Mesodermal cell (in vitro differentiated cells): ENCODE measurements around the gene ADCY9.

Experiments
- H3K27ac ChIP-seq: 2 replicates; pipeline ENCODE4 v1.7.0; 2013; ENCODE audit warnings: mild to moderate bottlenecking, low read depth, low read length, moderate library complexity; ENCODE audit not compliant: severe bottlenecking
- H3K36me3 ChIP-seq: 2 replicates; pipeline ENCODE4 v1.7.1; 2013; ENCODE audit warnings: mild to moderate bottlenecking, low read length, moderate library complexity; ENCODE audit not compliant: control insufficient read depth, insufficient read depth
- H3K4me1 ChIP-seq: one replicate; pipeline ENCODE4 v1.7.1; 2013; ENCODE audit warnings: mild to moderate bottlenecking, low read length; ENCODE audit not compliant: insufficient read depth, control insufficient read depth, poor library complexity, severe bottlenecking
- H3K4me3 ChIP-seq: 2 replicates; pipeline ENCODE4 v1.7.0; 2013; ENCODE audit warnings: low read length, control low read depth, mild to moderate bottlenecking; ENCODE audit not compliant: insufficient read depth, poor library complexity, severe bottlenecking; ENCODE audit errors: extremely low read depth
- H3K9me3 ChIP-seq: 2 replicates; pipeline ENCODE4 v1.7.1; 2013; ENCODE audit warnings: mild to moderate bottlenecking, low read length, moderate library complexity; ENCODE audit not compliant: control insufficient read depth
- WGBS, 2 experiments: methylation state at CpG; one replicate each; pipeline ENCODE4 v1.1.5; 2013; ENCODE audit warnings: missing lambda C conversion rate in 2 of 2; ENCODE audit not compliant: insufficient coverage in 2 of 2; 5-methylcytosine and 5-hydroxymethylcytosine counted together

Gene ADCY9

GRCh38 chr16:4003576-4003975 is 112.7 kb downstream of the ADCY9 start:
- Histone ChIP-seq H3K9me3 (no peaks in the 10 kb centered on the region), H3K36me3 (no peaks in the 10 kb centered on the region), H3K4me1 (peaks cover 19% of the 10 kb centered on the region), H3K27ac (no peak overlapping the region), H3K4me3 (no peak overlapping the region)
- 96 to 98% methylated on average over 11 of the region's 11 CpGs for WGBS, 2 experiments

- Histone ChIP-seq H3K36me3 (no peaks in the 10 kb centered on the region), H3K4me3 (no peak overlapping the region), H3K4me1 (peaks cover 19% of the 10 kb centered on the region), H3K9me3 (no peaks in the 10 kb centered on the region), H3K27ac (no peak overlapping the region)
- WGBS, 2 experiments, result 93 to 95% methylated on average over 10 to 17 of the region's 19 CpGs
Measured at GRCh38 chr16:4003166-4003565, 113.1 kb downstream of the ADCY9 start.

- Histone ChIP-seq H3K4me1 (peaks cover 19% of the 10 kb centered on the region), H3K9me3 (no peaks in the 10 kb centered on the region), H3K36me3 (no peaks in the 10 kb centered on the region), H3K27ac (no peak overlapping the region), H3K4me3 (no peak overlapping the region)
- WGBS, 2 experiments, result no CpG with 5 or more reads among the region's 2 CpGs
Measured at GRCh38 chr16:4002121-4002520, 114.1 kb downstream of the ADCY9 start.

- H3K9me3 ChIP-seq, result no peaks in the 10 kb centered on the region
- H3K4me1 ChIP-seq, result peaks cover 14% of the 10 kb centered on the region
- no peak overlapping the region for H3K4me3 ChIP-seq
- H3K36me3 ChIP-seq, result no peaks in the 10 kb centered on the region
- peak overlapping the region; percentile 69 for H3K27ac ChIP-seq
- WGBS, 2 experiments, result 85 to 92% methylated on average over 16 of the region's 20 CpGs
Measured at GRCh38 chr16:3999479-4000325, 116.5 kb downstream of the ADCY9 start.

GRCh38 chr16:3998793-3999478 is 117.3 kb downstream of the ADCY9 start:
- Histone ChIP-seq H3K36me3 (no peaks in the 10 kb centered on the region), H3K4me1 (peaks cover 14% of the 10 kb centered on the region), H3K4me3 (no peak overlapping the region), H3K9me3 (no peaks in the 10 kb centered on the region), H3K27ac (peak overlapping the region; percentile 69)
- WGBS, 2 experiments, result 68 to 75% methylated on average over 13 of the region's 13 CpGs

- Histone ChIP-seq H3K27ac (no peak overlapping the region), H3K4me3 (no peak overlapping the region), H3K36me3 (no peaks in the 10 kb centered on the region), H3K4me1 (peaks cover 14% of the 10 kb centered on the region), H3K9me3 (no peaks in the 10 kb centered on the region)
- 80 to 89% methylated on average over 10 to 11 of the region's 15 CpGs for WGBS, 2 experiments
Measured at GRCh38 chr16:3997231-3997841, 118.9 kb downstream of the ADCY9 start.

GRCh38 chr16:3995001-3995400 is 121.2 kb downstream of the ADCY9 start:
- WGBS, 2 experiments, result 100% methylated on average over 1 of the region's 2 CpGs
- no peak overlapping the region for H3K27ac ChIP-seq
- no peaks in the 10 kb centered on the region for H3K9me3 ChIP-seq

GRCh38 chr16:3993052-3993785 is 123.0 kb downstream of the ADCY9 start:
- WGBS, 2 experiments, result 91 to 94% methylated on average over 33 to 36 of the region's 36 CpGs
- Histone ChIP-seq H3K36me3 (peaks cover 4% of the 10 kb centered on the region), H3K9me3 (no peaks in the 10 kb centered on the region), H3K4me3 (no peak overlapping the region), H3K27ac (no peak overlapping the region), H3K4me1 (no peaks in the 10 kb centered on the region)

More at GRCh38 chr16:3995001-3995400, 121.2 kb downstream of the ADCY9 start:
- H3K4me3 ChIP-seq, result no peak overlapping the region
- no peaks in the 10 kb centered on the region for H3K36me3 ChIP-seq
- peaks cover 11% of the 10 kb centered on the region for H3K4me1 ChIP-seq

GRCh38 chr16:3992297-3993051 is 123.8 kb downstream of the ADCY9 start:
- no peak overlapping the region for H3K27ac ChIP-seq
- no peaks in the 10 kb centered on the region for H3K9me3 ChIP-seq
- H3K4me1 ChIP-seq, result no peaks in the 10 kb centered on the region
- H3K4me3 ChIP-seq, result no peak overlapping the region
- WGBS, 2 experiments, result 87% methylated on average over 25 to 32 of the region's 35 CpGs
- H3K36me3 ChIP-seq, result peaks cover 4% of the 10 kb centered on the region

GRCh38 chr16:3988824-3989223 is 127.4 kb downstream of the ADCY9 start:
- 89 to 97% methylated on average over 9 to 10 of the region's 10 CpGs for WGBS, 2 experiments
- H3K36me3 ChIP-seq, result peaks cover 4% of the 10 kb centered on the region
- H3K9me3 ChIP-seq, result no peaks in the 10 kb centered on the region
- H3K27ac ChIP-seq, result no peak overlapping the region
- no peaks in the 10 kb centered on the region for H3K4me1 ChIP-seq
- H3K4me3 ChIP-seq, result no peak overlapping the region
